ENCODE measurements around the gene TRMT5.

TRMT5 gene

GRCh38 chr14:60974090-60974651 is 6.7 kb downstream of the TRMT5 start:
- H3K27me3 Mint-ChIP-seq (ENCODE audit: low read depth), result no peaks in the 10 kb centered on the region
- no peaks in the 10 kb centered on the region for H3K9me3 Mint-ChIP-seq
- no peak overlapping the region for H3K27ac Mint-ChIP-seq
- H3K4me1 Mint-ChIP-seq (ENCODE audit: low read depth), result peaks cover 6% of the 10 kb centered on the region
- no peak overlapping the region for H3K4me3 Mint-ChIP-seq
- H3K36me3 Mint-ChIP-seq (ENCODE audit: low read depth), result peaks cover 14% of the 10 kb centered on the region
- no peak for DNase-seq (ENCODE audit: low spot score)

- Mint-ChIP-seq H3K27me3 (ENCODE audit: low read depth) (no peaks in the 10 kb centered on the region), H3K4me1 (ENCODE audit: low read depth) (peaks cover 4% of the 10 kb centered on the region), H3K9me3 (no peaks in the 10 kb centered on the region), H3K36me3 (ENCODE audit: low read depth) (peaks cover 14% of the 10 kb centered on the region), H3K4me3 (no peak overlapping the region), H3K27ac (no peak overlapping the region)
- no peak for DNase-seq (ENCODE audit: low spot score)
Observed at GRCh38 chr14:60973070-60973469, 7.8 kb downstream of the TRMT5 start.

- H3K4me3 Mint-ChIP-seq, result no peak overlapping the region
- H3K4me1 Mint-ChIP-seq (ENCODE audit: low read depth), result peaks cover 2% of the 10 kb centered on the region
- no peak overlapping the region for H3K27ac Mint-ChIP-seq
- H3K27me3 Mint-ChIP-seq (ENCODE audit: low read depth), result no peaks in the 10 kb centered on the region
- no peaks in the 10 kb centered on the region for H3K9me3 Mint-ChIP-seq
- DNase-seq (ENCODE audit: low spot score), result no peak
- H3K36me3 Mint-ChIP-seq (ENCODE audit: low read depth), result peaks cover 12% of the 10 kb centered on the region
Observed at GRCh38 chr14:60972295-60972694, 8.6 kb downstream of the TRMT5 start.

GRCh38 chr14:60971271-60971670 is 9.6 kb downstream of the TRMT5 start:
- Mint-ChIP-seq H3K4me3 (no peak overlapping the region), H3K27ac (no peak overlapping the region), H3K27me3 (ENCODE audit: low read depth) (no peaks in the 10 kb centered on the region)

GRCh38 chr14:60970146-60970545 is 10.7 kb downstream of the TRMT5 start:
- Mint-ChIP-seq H3K27me3 (ENCODE audit: low read depth) (no peaks in the 10 kb centered on the region), H3K36me3 (ENCODE audit: low read depth) (peaks cover 12% of the 10 kb centered on the region), H3K4me3 (no peak overlapping the region), H3K27ac (no peak overlapping the region), H3K4me1 (ENCODE audit: low read depth) (no peaks in the 10 kb centered on the region), H3K9me3 (no peaks in the 10 kb centered on the region)
- no peak for DNase-seq (ENCODE audit: low spot score)

More at GRCh38 chr14:60971271-60971670, 9.6 kb downstream of the TRMT5 start:
- Mint-ChIP-seq H3K4me1 (ENCODE audit: low read depth) (no peaks in the 10 kb centered on the region), H3K36me3 (ENCODE audit: low read depth) (peaks cover 10% of the 10 kb centered on the region), H3K9me3 (no peaks in the 10 kb centered on the region)
- no peak for DNase-seq (ENCODE audit: low spot score)

GRCh38 chr14:60968671-60969070 is 12.2 kb downstream of the TRMT5 start:
- no peak for DNase-seq (ENCODE audit: low spot score)
- no peaks in the 10 kb centered on the region for H3K9me3 Mint-ChIP-seq

GRCh38 chr14:60968099-60968498 is 12.8 kb downstream of the TRMT5 start:
- no peak for DNase-seq (ENCODE audit: low spot score)
- H3K9me3 Mint-ChIP-seq, result no peaks in the 10 kb centered on the region
- H3K27me3 Mint-ChIP-seq (ENCODE audit: low read depth), result no peaks in the 10 kb centered on the region
- peaks cover 2% of the 10 kb centered on the region for H3K4me1 Mint-ChIP-seq (ENCODE audit: low read depth)
- no peak overlapping the region for H3K27ac Mint-ChIP-seq
- H3K36me3 Mint-ChIP-seq (ENCODE audit: low read depth), result peaks cover 12% of the 10 kb centered on the region
- H3K4me3 Mint-ChIP-seq, result no peak overlapping the region

More at GRCh38 chr14:60968671-60969070, 12.2 kb downstream of the TRMT5 start:
- no peak overlapping the region for H3K27ac Mint-ChIP-seq
- no peak overlapping the region for H3K4me3 Mint-ChIP-seq
- no peaks in the 10 kb centered on the region for H3K27me3 Mint-ChIP-seq (ENCODE audit: low read depth)
- H3K4me1 Mint-ChIP-seq (ENCODE audit: low read depth), result peaks cover 2% of the 10 kb centered on the region
- peaks cover 9% of the 10 kb centered on the region for H3K36me3 Mint-ChIP-seq (ENCODE audit: low read depth)

- Mint-ChIP-seq H3K27ac (no peak overlapping the region), H3K27me3 (ENCODE audit: low read depth) (no peaks in the 10 kb centered on the region), H3K36me3 (ENCODE audit: low read depth) (peaks cover 17% of the 10 kb centered on the region), H3K4me1 (ENCODE audit: low read depth) (peaks cover 2% of the 10 kb centered on the region), H3K4me3 (no peak overlapping the region), H3K9me3 (peaks cover 9% of the 10 kb centered on the region)
- DNase-seq (ENCODE audit: low spot score), result peak; percentile 18
Observed at GRCh38 chr14:60965402-60965801, 15.5 kb downstream of the TRMT5 start.

- no peak for DNase-seq (ENCODE audit: low spot score)
- H3K4me3 Mint-ChIP-seq, result no peak overlapping the region
Observed at GRCh38 chr14:60964904-60965303, 16.0 kb downstream of the TRMT5 start.

GRCh38 chr14:60963761-60964160 is 17.1 kb downstream of the TRMT5 start:
- H3K9me3 Mint-ChIP-seq, result peaks cover 20% of the 10 kb centered on the region
- peaks cover 2% of the 10 kb centered on the region for H3K4me1 Mint-ChIP-seq (ENCODE audit: low read depth)
- H3K4me3 Mint-ChIP-seq, result no peak overlapping the region
- H3K27ac Mint-ChIP-seq, result no peak overlapping the region
- H3K36me3 Mint-ChIP-seq (ENCODE audit: low read depth), result peaks cover 29% of the 10 kb centered on the region
- no peaks in the 10 kb centered on the region for H3K27me3 Mint-ChIP-seq (ENCODE audit: low read depth)
- no peak for DNase-seq (ENCODE audit: low spot score)

More at GRCh38 chr14:60964904-60965303, 16.0 kb downstream of the TRMT5 start:
- H3K27ac Mint-ChIP-seq, result no peak overlapping the region
- H3K9me3 Mint-ChIP-seq, result peaks cover 14% of the 10 kb centered on the region
- no peaks in the 10 kb centered on the region for H3K27me3 Mint-ChIP-seq (ENCODE audit: low read depth)
- H3K36me3 Mint-ChIP-seq (ENCODE audit: low read depth), result peaks cover 22% of the 10 kb centered on the region
- H3K4me1 Mint-ChIP-seq (ENCODE audit: low read depth), result peaks cover 2% of the 10 kb centered on the region

GRCh38 chr14:60958146-60958545 is 22.7 kb downstream of the TRMT5 start:
- Mint-ChIP-seq H3K36me3 (ENCODE audit: low read depth) (peaks cover 50% of the 10 kb centered on the region), H3K4me3 (no peak overlapping the region), H3K27ac (no peak overlapping the region), H3K27me3 (ENCODE audit: low read depth) (no peaks in the 10 kb centered on the region), H3K4me1 (ENCODE audit: low read depth) (peaks cover 5% of the 10 kb centered on the region), H3K9me3 (peaks cover 54% of the 10 kb centered on the region)
- DNase-seq (ENCODE audit: low spot score), result no peak

GRCh38 chr14:60956632-60957031 is 24.2 kb downstream of the TRMT5 start:
- DNase-seq (ENCODE audit: low spot score), result no peak
- Mint-ChIP-seq H3K9me3 (peaks cover 54% of the 10 kb centered on the region), H3K36me3 (ENCODE audit: low read depth) (peaks cover 47% of the 10 kb centered on the region), H3K4me1 (ENCODE audit: low read depth) (peaks cover 5% of the 10 kb centered on the region), H3K4me3 (no peak overlapping the region), H3K27me3 (ENCODE audit: low read depth) (no peaks in the 10 kb centered on the region), H3K27ac (no peak overlapping the region)

- peaks cover 51% of the 10 kb centered on the region for H3K9me3 Mint-ChIP-seq
- H3K27ac Mint-ChIP-seq, result no peak overlapping the region
- no peak overlapping the region for H3K4me3 Mint-ChIP-seq
Observed at GRCh38 chr14:60956202-60956601, 24.7 kb downstream of the TRMT5 start.

GRCh38 chr14:60951776-60952435 is 29.0 kb downstream of the TRMT5 start:
- peaks cover 22% of the 10 kb centered on the region for H3K36me3 Mint-ChIP-seq (ENCODE audit: low read depth)
- no peaks in the 10 kb centered on the region for H3K27me3 Mint-ChIP-seq (ENCODE audit: low read depth)
- peaks cover 23% of the 10 kb centered on the region for H3K9me3 Mint-ChIP-seq
- H3K4me3 Mint-ChIP-seq, result no peak overlapping the region
- DNase-seq (ENCODE audit: low spot score), result no peak
- peaks cover 5% of the 10 kb centered on the region for H3K4me1 Mint-ChIP-seq (ENCODE audit: low read depth)
- no peak overlapping the region for H3K27ac Mint-ChIP-seq

More at GRCh38 chr14:60956202-60956601, 24.7 kb downstream of the TRMT5 start:
- no peak for DNase-seq (ENCODE audit: low spot score)
- H3K36me3 Mint-ChIP-seq (ENCODE audit: low read depth), result peaks cover 45% of the 10 kb centered on the region
- peaks cover 5% of the 10 kb centered on the region for H3K4me1 Mint-ChIP-seq (ENCODE audit: low read depth)
- H3K27me3 Mint-ChIP-seq (ENCODE audit: low read depth), result no peaks in the 10 kb centered on the region

All from T-helper 2 cell treated with Interferon-gamma antibody and Interleukin-4, amounts not matched to agents 5 μg/mL and 100 μg/mL, for 36 hours (primary cell).